GM10248 (cell line): ENCODE results near the gene FMO4.
A peak's percentile ranks its signal among the peaks of the same experiment; 100 is the strongest.

Experiments used
- CTCF ChIA-PET: fragments of 300-600 bp; sonication (Branson Sonifier 250); formaldehyde crosslinking; extraction: SDS; loops from one replicate; lab custom pipeline; 2021; ENCODE audit warnings: antibody characterized with exemption; lab: Yijun Ruan, JAX
- POLR2A ChIA-PET: fragments of 350-650 bp; sonication (Branson Sonifier 250); formaldehyde crosslinking; extraction: SDS; loops from one replicate; lab custom pipeline; 2020; ENCODE audit warnings: antibody characterized with exemption; lab: Yijun Ruan, JAX
- DNase-seq: peaks from one replicate; pipeline ENCODE4 v3.0.0; 2012; ENCODE audit errors: extremely low spot score
- TF ChIP-seq, protein P1 (sequence below): IDR thresholded peaks from 2 replicates; pipeline ENCODE4 v1.5.1; 2012; ENCODE audit warnings: mild to moderate bottlenecking, low read depth; ENCODE audit errors: extremely low read depth, missing control alignments, control extremely low read depth

FMO4 gene

DNA sequence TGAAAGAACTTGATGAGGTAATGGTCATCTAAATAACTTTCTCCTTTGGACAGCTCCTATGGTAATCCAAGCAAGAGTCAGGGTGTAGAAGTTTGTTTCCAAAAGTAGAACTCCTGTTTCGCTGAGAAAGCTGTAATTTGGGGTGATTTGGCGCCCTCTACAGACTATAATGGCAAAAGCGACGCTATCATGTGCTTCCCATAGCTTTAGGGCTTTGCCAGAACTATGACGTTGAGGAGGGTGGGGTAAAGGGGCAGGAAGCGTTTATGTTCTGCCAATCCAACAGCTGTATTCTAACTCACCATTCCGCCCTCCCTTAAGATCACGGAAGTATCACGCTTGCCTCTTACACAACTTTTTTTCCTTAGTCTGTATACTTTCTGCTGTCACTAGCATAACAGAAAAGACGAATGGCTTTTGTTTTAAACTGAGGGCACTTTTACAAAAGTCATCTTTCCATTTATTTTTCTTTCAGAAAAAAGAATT, at the start of gene FMO4:
Gene FMO4, plus strand, starts transcription at position 349 of the 486 bp plus-strand sequence. CDS start 5,643 bp downstream, outside the sequence.
- TF ChIP-seq, protein P1, sequence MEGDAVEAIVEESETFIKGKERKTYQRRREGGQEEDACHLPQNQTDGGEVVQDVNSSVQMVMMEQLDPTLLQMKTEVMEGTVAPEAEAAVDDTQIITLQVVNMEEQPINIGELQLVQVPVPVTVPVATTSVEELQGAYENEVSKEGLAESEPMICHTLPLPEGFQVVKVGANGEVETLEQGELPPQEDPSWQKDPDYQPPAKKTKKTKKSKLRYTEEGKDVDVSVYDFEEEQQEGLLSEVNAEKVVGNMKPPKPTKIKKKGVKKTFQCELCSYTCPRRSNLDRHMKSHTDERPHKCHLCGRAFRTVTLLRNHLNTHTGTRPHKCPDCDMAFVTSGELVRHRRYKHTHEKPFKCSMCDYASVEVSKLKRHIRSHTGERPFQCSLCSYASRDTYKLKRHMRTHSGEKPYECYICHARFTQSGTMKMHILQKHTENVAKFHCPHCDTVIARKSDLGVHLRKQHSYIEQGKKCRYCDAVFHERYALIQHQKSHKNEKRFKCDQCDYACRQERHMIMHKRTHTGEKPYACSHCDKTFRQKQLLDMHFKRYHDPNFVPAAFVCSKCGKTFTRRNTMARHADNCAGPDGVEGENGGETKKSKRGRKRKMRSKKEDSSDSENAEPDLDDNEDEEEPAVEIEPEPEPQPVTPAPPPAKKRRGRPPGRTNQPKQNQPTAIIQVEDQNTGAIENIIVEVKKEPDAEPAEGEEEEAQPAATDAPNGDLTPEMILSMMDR: peak; percentile 59
- peak; percentile 83 for DNase-seq
- POLR2A ChIA-PET: no interaction called here
- CTCF ChIA-PET: interaction anchor here (0.6 to 3.2 kb wide), 47 partner anchors 8 to 1386 kb away, joined by 3 to 76 read pairs (median 4); partner anchors contain the start of gene FMO1

DNA sequence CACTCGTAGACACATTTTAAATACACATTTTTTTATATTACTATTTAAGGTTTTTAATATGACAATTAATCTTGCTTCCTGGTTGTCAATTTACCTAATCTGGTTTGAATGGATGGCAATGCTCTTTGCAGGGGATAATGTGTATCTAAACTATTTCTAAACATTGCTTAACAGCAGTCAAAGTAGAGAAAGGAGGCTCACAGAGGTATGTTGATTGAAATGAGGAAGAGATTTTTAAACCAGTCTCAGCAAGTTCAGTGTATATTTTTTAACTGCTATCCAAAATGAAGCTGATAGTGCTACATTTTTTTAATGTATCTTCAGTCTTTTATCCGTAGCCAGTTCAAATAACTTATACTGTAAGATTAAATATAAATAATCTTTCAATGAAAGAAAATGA, 48.3 kb upstream of the FMO4 start:
- no peak for DNase-seq
- CTCF ChIA-PET: no interaction called here
- POLR2A ChIA-PET: no interaction called here
- TF ChIP-seq, protein P1: no peak

DNA sequence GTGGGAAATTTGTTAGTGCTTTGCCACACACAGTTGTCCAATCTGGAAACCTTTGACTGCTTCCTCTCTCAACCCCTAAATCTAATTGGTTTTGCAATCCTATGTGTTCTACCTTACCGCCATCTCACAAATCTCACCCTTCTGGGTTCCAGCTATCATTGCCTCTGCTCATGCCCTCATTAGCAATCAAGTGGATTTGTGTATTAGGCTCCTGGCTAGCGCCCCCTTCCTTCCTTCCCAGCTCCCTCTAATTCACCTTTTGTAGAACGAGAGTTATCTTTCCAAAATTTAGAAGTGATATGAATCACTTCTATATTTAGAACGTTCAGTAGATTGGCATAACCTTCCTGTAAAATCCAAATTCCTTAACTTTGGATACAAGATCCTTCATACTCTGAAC, 47.1 kb upstream of the FMO4 start:
- no peak for DNase-seq
- TF ChIP-seq, protein P1: no peak
- ChIA-PET POLR2A (no interaction called here), CTCF (no interaction called here)

- no peak for DNase-seq
- ChIA-PET CTCF (no interaction called here), POLR2A (no interaction called here)
- TF ChIP-seq, protein P1: no peak
Measured at GRCh38 chr1:171267391-171267790, 46.6 kb upstream of the FMO4 start.

DNA sequence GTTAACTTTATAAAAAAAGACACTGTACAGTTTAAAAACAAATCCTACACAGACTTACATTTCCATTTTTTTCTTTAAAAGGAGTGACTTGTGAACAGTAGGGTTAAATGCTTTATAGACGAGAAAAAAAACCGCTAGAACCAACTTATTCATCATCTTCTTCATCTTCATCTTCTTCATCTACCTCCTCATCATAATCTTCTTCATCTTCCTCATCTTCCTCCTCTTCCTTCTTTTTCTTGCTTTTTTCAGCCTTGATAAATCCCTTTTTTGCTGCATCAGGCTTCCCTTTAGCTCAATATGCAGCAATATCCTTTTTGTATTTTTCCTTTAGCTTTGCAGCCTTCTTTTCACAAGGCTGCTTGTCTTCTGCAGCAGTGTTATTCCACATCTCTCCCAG, 43.2 kb upstream of the FMO4 start:
- no peak for DNase-seq
- TF ChIP-seq, protein P1: no peak
- POLR2A ChIA-PET: no interaction called here
- CTCF ChIA-PET: interaction anchor here (1.3 kb wide), 1 partner anchor 43 kb away, joined by 3 read pairs; the partner anchor contains the start of gene FMO4

- TF ChIP-seq, protein P1: no peak
- no peak for DNase-seq
- ChIA-PET CTCF (interaction anchor here (0.9 to 2.4 kb wide), 2 partner anchors 23 to 36 kb away, joined by 4 to 10 read pairs; partner anchors contain the start of gene FMO4), POLR2A (no interaction called here)
Measured at GRCh38 chr1:171277534-171277933, 36.4 kb upstream of the FMO4 start.
